Uterus (tissue), 2 donors: ENCODE results near the gene TBXAS1.

Experiments
- POLR2A ChIP-seq, 2 donors: fragments of 450-650 bp; IDR thresholded peaks; one replicate each; pipeline ENCODE4 v1.6.1; 2016; ENCODE audit warnings: antibody characterized with exemption in 2 of 2, mild to moderate bottlenecking in 1 of 2, moderate library complexity in 1 of 2
- TF ChIP-seq, protein P1 (sequence below), 4 experiments: fragments of 200-600 bp in 2 of 4; fragments of 450-650 bp in 2 of 4; sonication (generic) in 2 of 4; IDR thresholded peaks; one replicate each; pipeline ENCODE4 v1.5.1; 2016 to 2019; ENCODE audit warnings: antibody characterized with exemption in 4 of 4, mild to moderate bottlenecking in 2 of 4, moderate library complexity in 1 of 4

DNA sequence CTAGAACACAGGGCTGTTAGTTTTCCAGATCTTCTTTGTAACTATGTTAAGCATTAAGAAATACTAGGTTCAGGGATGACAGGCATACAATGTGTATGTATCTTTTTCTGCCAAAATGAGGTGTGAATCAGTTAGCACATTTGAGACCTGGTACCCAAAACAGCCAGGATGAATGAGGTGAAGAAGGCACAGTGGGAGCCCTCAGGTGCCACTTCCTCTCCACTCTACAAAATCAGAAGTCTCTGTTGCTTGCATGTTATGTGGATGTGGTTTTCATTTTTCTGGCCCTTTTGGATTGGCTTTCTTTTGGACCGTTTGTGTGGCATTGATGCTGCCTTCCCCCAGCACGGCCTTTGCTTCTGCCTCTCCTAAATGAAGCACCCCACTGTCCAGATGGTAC lies 15.4 kb upstream of the TBXAS1 start:
- TF ChIP-seq, protein P1, sequence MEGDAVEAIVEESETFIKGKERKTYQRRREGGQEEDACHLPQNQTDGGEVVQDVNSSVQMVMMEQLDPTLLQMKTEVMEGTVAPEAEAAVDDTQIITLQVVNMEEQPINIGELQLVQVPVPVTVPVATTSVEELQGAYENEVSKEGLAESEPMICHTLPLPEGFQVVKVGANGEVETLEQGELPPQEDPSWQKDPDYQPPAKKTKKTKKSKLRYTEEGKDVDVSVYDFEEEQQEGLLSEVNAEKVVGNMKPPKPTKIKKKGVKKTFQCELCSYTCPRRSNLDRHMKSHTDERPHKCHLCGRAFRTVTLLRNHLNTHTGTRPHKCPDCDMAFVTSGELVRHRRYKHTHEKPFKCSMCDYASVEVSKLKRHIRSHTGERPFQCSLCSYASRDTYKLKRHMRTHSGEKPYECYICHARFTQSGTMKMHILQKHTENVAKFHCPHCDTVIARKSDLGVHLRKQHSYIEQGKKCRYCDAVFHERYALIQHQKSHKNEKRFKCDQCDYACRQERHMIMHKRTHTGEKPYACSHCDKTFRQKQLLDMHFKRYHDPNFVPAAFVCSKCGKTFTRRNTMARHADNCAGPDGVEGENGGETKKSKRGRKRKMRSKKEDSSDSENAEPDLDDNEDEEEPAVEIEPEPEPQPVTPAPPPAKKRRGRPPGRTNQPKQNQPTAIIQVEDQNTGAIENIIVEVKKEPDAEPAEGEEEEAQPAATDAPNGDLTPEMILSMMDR (IDR thresholded peaks at IDR 0.05): no peak
- TF ChIP-seq POLR2A (IDR thresholded peaks at IDR 0.05): no peak
